Ishikawa (cell line): ENCODE data around the gene ARAP1.

ENCODE experiments used
- CREB1 ChIP-seq: IDR thresholded peaks from 2 replicates; pipeline ENCODE4 v1.6.1; 2012; ENCODE audit warnings: low read depth
- EGR1 ChIP-seq: IDR thresholded peaks from 2 replicates; pipeline ENCODE4 v1.6.1; 2012
- EP300 ChIP-seq: IDR thresholded peaks from 2 replicates; pipeline ENCODE4 v1.6.1; 2012; ENCODE audit warnings: borderline replicate concordance
- FOXM1 ChIP-seq: IDR thresholded peaks from 2 replicates; pipeline ENCODE4 v1.6.1; 2012; ENCODE audit warnings: low read depth, borderline replicate concordance
- NFIC ChIP-seq: IDR thresholded peaks from 2 replicates; pipeline ENCODE4 v1.6.1; 2012
- RAD21 ChIP-seq: IDR thresholded peaks from 2 replicates; pipeline ENCODE4 v1.6.1; 2012; ENCODE audit warnings: low read depth
- TAF1 ChIP-seq: IDR thresholded peaks from 2 replicates; pipeline ENCODE4 v1.6.1; 2012; ENCODE audit warnings: low read depth, mild to moderate bottlenecking
- YY1 ChIP-seq: IDR thresholded peaks from 2 replicates; pipeline ENCODE4 v1.6.1; 2012; ENCODE audit warnings: low read depth
- ZBTB7A ChIP-seq: IDR thresholded peaks from 2 replicates; pipeline ENCODE4 v1.6.1; 2012; ENCODE audit warnings: low read depth
- TF ChIP-seq, protein P1 (sequence below): IDR thresholded peaks from 2 replicates; pipeline ENCODE4 v1.6.1; 2012
- TF ChIP-seq, protein P2 (sequence below): IDR thresholded peaks from 2 replicates; pipeline ENCODE4 v1.6.1; 2012; ENCODE audit warnings: low read depth, mild to moderate bottlenecking
- TF ChIP-seq, protein P3 (sequence below): IDR thresholded peaks from 2 replicates; pipeline ENCODE4 v1.6.1; 2012

DNA sequence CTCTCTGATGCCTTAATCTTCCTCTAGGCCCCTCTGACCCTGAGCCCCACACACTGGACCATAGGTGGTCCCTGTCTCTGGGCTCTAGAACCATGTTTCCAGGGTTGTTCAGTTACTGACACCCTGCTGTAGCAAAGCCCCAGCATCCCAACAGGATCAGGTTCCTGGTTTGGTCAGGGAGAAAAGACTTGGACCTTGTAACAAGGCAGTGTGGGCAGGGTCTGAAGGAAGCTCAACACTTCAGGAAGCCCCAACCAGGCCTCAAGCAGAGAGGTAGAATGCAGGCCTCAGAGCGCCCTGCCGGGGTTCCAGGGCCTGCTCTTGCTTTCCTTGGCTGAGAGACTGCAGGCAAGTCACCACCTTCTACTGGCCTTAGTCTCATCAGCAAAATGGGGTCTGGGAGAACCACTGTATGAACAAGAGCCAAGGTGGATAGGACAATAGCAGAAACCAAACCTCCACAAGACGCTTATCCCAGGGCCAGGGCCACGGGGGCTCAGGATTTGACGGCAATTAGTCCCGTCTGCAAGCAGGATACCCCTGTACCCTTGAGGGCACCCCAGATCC, 4.8 kb downstream of the ARAP1 start:
- TF ChIP-seq FOXM1 (no peak), RAD21 (no peak), NFIC (no peak), EGR1 (no peak), YY1 (no peak), CREB1 (no peak), EP300 (no peak), TAF1 (no peak), ZBTB7A (no peak)
- TF ChIP-seq, protein P1, sequence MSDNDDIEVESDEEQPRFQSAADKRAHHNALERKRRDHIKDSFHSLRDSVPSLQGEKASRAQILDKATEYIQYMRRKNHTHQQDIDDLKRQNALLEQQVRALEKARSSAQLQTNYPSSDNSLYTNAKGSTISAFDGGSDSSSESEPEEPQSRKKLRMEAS: no peak
- TF ChIP-seq, protein P2, sequence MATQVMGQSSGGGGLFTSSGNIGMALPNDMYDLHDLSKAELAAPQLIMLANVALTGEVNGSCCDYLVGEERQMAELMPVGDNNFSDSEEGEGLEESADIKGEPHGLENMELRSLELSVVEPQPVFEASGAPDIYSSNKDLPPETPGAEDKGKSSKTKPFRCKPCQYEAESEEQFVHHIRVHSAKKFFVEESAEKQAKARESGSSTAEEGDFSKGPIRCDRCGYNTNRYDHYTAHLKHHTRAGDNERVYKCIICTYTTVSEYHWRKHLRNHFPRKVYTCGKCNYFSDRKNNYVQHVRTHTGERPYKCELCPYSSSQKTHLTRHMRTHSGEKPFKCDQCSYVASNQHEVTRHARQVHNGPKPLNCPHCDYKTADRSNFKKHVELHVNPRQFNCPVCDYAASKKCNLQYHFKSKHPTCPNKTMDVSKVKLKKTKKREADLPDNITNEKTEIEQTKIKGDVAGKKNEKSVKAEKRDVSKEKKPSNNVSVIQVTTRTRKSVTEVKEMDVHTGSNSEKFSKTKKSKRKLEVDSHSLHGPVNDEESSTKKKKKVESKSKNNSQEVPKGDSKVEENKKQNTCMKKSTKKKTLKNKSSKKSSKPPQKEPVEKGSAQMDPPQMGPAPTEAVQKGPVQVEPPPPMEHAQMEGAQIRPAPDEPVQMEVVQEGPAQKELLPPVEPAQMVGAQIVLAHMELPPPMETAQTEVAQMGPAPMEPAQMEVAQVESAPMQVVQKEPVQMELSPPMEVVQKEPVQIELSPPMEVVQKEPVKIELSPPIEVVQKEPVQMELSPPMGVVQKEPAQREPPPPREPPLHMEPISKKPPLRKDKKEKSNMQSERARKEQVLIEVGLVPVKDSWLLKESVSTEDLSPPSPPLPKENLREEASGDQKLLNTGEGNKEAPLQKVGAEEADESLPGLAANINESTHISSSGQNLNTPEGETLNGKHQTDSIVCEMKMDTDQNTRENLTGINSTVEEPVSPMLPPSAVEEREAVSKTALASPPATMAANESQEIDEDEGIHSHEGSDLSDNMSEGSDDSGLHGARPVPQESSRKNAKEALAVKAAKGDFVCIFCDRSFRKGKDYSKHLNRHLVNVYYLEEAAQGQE: no peak
- TF ChIP-seq, protein P3, sequence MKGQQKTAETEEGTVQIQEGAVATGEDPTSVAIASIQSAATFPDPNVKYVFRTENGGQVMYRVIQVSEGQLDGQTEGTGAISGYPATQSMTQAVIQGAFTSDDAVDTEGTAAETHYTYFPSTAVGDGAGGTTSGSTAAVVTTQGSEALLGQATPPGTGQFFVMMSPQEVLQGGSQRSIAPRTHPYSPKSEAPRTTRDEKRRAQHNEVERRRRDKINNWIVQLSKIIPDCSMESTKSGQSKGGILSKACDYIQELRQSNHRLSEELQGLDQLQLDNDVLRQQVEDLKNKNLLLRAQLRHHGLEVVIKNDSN: no peak
